ENCODE results near the gene ARL11.

- TF ChIP-seq POLR2AphosphoS5 (IDR thresholded peaks at IDR 0.05) (no peak), CTCF (IDR thresholded peaks at IDR 0.05) (no peak), POLR2A (IDR thresholded peaks at IDR 0.05) (no peak)
These were observed 8.1 kb upstream of the ARL11 start for GRCh38 chr13:49620170-49620621.
